Trophoblast cell (in vitro differentiated cells and primary cell): ENCODE measurements around the gene MRFAP1.

Source experiments
- DNase-seq, 2 donors: peaks; one replicate each; pipeline ENCODE4 v3.0.0-alpha.2; 2016
- H2AFZ ChIP-seq: 2 replicates; pipeline ENCODE4 v1.6.1; 2013; ENCODE audit warnings: low read length, moderate library complexity, mild to moderate bottlenecking; ENCODE audit not compliant: insufficient read depth, poor library complexity
- H2AK5ac ChIP-seq: 2 replicates; pipeline ENCODE4 v1.6.1; 2013; ENCODE audit warnings: mild to moderate bottlenecking, low read length
- H2BK120ac ChIP-seq: 2 replicates; pipeline ENCODE4 v1.6.1; 2013; ENCODE audit warnings: low read length, mild to moderate bottlenecking, moderate library complexity; ENCODE audit not compliant: insufficient read depth, poor library complexity
- H2BK12ac ChIP-seq: 2 replicates; pipeline ENCODE4 v1.6.1; 2013; ENCODE audit warnings: mild to moderate bottlenecking, low read length, moderate library complexity
- H2BK5ac ChIP-seq: 2 replicates; pipeline ENCODE4 v1.6.1; 2013; ENCODE audit warnings: low read length, low read depth, moderate library complexity, mild to moderate bottlenecking; ENCODE audit not compliant: poor library complexity
- H3K14ac ChIP-seq: 2 replicates; pipeline ENCODE4 v1.6.1; 2013; ENCODE audit warnings: mild to moderate bottlenecking, low read length
- H3K18ac ChIP-seq: 2 replicates; pipeline ENCODE4 v1.6.1; 2013; ENCODE audit warnings: mild to moderate bottlenecking, low read length
- H3K23ac ChIP-seq: 2 replicates; pipeline ENCODE4 v1.6.1; 2013; ENCODE audit warnings: low read length
- H3K27ac ChIP-seq: 2 replicates; pipeline ENCODE4 v1.5.1; 2013; ENCODE audit warnings: low read depth, mild to moderate bottlenecking, inconsistent platforms, low read length, moderate library complexity
- H3K27me3 ChIP-seq: 2 replicates; pipeline ENCODE4 v1.6.1; 2013; ENCODE audit warnings: inconsistent platforms, mild to moderate bottlenecking, low read length, moderate library complexity; ENCODE audit not compliant: insufficient read depth
- H3K36me3 ChIP-seq, 2 experiments: 1 replicate in 1 of 2; 2 replicates in 1 of 2; pipeline ENCODE4 v1.6.1; 2013; ENCODE audit warnings: low read length in 2 of 2, mild to moderate bottlenecking in 2 of 2, moderate library complexity in 1 of 2; ENCODE audit not compliant: insufficient read depth in 2 of 2, control insufficient read depth in 1 of 2
- H3K4ac ChIP-seq: 2 replicates; pipeline ENCODE4 v1.6.1; 2013; ENCODE audit warnings: low read depth, mild to moderate bottlenecking, low read length, moderate library complexity
- H3K4me1 ChIP-seq, 2 experiments: 1 replicate in 1 of 2; 2 replicates in 1 of 2; pipeline ENCODE4 v1.6.1; 2013; ENCODE audit warnings: low read length in 2 of 2, mild to moderate bottlenecking in 2 of 2, moderate library complexity in 1 of 2; ENCODE audit not compliant: insufficient read depth in 2 of 2, control insufficient read depth in 1 of 2
- H3K4me2 ChIP-seq: 2 replicates; pipeline ENCODE4 v1.6.1; 2013; ENCODE audit warnings: inconsistent platforms, mild to moderate bottlenecking, low read length, moderate library complexity
- H3K4me3 ChIP-seq: 2 replicates; pipeline ENCODE4 v1.5.1; 2013; ENCODE audit warnings: mild to moderate bottlenecking, low read depth, low read length, inconsistent platforms
- H3K79me1 ChIP-seq: one replicate; pipeline ENCODE4 v1.6.1; 2013; ENCODE audit warnings: low read length
- H3K79me2 ChIP-seq: 2 replicates; pipeline ENCODE4 v1.6.1; 2013; ENCODE audit warnings: low read length, mild to moderate bottlenecking; ENCODE audit not compliant: control insufficient read depth, insufficient read depth, poor library complexity
- H3K9ac ChIP-seq: 2 replicates; pipeline ENCODE4 v1.6.1; 2013; ENCODE audit warnings: mild to moderate bottlenecking, low read length
- H3K9me3 ChIP-seq: 2 replicates; pipeline ENCODE4 v1.6.1; 2013; ENCODE audit warnings: low read depth, mild to moderate bottlenecking, control low read depth, inconsistent platforms, low read length; ENCODE audit not compliant: insufficient read depth
- H4K12ac ChIP-seq: 2 replicates; pipeline ENCODE4 v1.6.1; 2013; ENCODE audit warnings: low read depth, mild to moderate bottlenecking, low read length, moderate library complexity
- H4K8ac ChIP-seq: 2 replicates; pipeline ENCODE4 v1.6.1; 2013; ENCODE audit warnings: low read depth, mild to moderate bottlenecking, low read length, moderate library complexity
- H4K91ac ChIP-seq: one replicate; pipeline ENCODE4 v1.6.1; 2013; ENCODE audit warnings: low read depth, mild to moderate bottlenecking, low read length, moderate library complexity
- WGBS: extraction: QIAGEN DNeasy Blood & Tissue Kit; methylation state at CpG from one replicate; pipeline ENCODE4 v1.1.7; 2013; ENCODE audit warnings: missing lambda C conversion rate; ENCODE audit not compliant: insufficient read length, insufficient coverage; ENCODE audit errors: extremely low coverage; 5-methylcytosine and 5-hydroxymethylcytosine counted together

The MRFAP1 gene

DNA sequence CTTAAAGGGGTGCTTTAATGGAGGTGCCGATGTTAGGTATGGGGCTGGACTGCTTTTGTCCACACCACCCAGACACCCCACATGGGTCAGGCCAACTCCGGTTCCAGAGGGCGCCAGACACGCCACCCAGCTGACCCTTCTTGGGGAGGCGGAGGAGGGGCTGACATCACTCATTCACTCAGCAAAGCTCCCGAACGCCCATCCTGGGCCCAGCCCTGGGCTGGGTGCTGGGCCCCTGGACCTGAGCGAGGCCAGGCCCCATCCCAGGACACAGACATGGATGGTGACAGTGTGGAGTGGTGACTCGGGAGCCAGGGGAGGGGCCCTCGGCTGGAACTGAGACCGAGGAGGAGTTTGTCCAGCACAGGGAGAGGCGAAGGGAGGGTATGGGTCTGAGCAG is 37.4 kb upstream of the MRFAP1 start:
- Histone ChIP-seq H4K8ac (no peak overlapping the region), H2BK12ac (no peak overlapping the region)

DNA sequence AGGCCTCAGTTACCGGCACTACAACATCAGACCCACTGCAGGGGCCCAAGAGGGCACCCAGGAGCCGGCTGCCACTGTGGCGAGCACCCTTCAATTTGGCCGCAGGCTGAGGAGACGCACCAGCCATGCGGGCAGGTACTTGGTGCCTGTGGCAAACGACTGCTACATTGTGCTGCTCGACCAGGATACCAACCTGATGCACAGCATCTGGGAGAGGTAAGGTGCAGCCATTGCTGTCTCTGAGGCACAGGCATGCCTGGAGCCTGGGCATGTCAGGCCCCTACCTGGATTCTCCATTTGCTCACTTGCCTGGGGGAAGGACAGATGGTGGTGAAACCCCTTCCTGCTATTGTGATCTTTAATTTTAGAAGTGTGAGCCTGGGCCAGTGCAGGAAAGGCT is 35.4 kb upstream of the MRFAP1 start:
- Histone ChIP-seq H3K79me2 (no peaks in the 10 kb centered on the region), H2BK120ac (no peak overlapping the region), H3K23ac (no peak overlapping the region), H3K4ac (no peak overlapping the region), H3K4me1 (no peaks in the 10 kb centered on the region), H3K9ac (no peak overlapping the region), H4K12ac (no peak overlapping the region), H2AFZ (no peak overlapping the region), H2BK5ac (no peak overlapping the region), H2AK5ac (no peak overlapping the region), H3K18ac (no peak overlapping the region), H3K4me3 (no peak overlapping the region), H3K36me3 (peaks cover 17 to 19% of the 10 kb centered on the region in 2 experiments), H4K91ac (no peak overlapping the region), H3K27me3 (no peaks in the 10 kb centered on the region), H2BK12ac (no peak overlapping the region), H4K8ac (no peak overlapping the region), H3K9me3 (peaks cover 7% of the 10 kb centered on the region), H3K14ac (no peak overlapping the region), H3K27ac (no peak overlapping the region), H3K79me1 (no peaks in the 10 kb centered on the region), H3K4me2 (no peak overlapping the region)
- no CpG with 5 or more reads among the region's 8 CpGs for WGBS
- no peak for DNase-seq

More for the DNA sequence above, 37.4 kb upstream of the MRFAP1 start:
- H2BK120ac ChIP-seq, result no peak overlapping the region
- H3K18ac ChIP-seq, result no peak overlapping the region
- no peak overlapping the region for H2BK5ac ChIP-seq
- no peak overlapping the region for H3K14ac ChIP-seq
- no peak overlapping the region for H3K27ac ChIP-seq
- H4K91ac ChIP-seq, result no peak overlapping the region
- H2AK5ac ChIP-seq, result no peak overlapping the region
- H3K9me3 ChIP-seq, result peaks cover 7% of the 10 kb centered on the region
- no peaks in the 10 kb centered on the region for H3K79me2 ChIP-seq
- no peaks in the 10 kb centered on the region for H3K27me3 ChIP-seq
- no peaks in the 10 kb centered on the region for H3K4me1 ChIP-seq
- peaks cover 10 to 13% of the 10 kb centered on the region in 2 experiments for H3K36me3 ChIP-seq
- no peak overlapping the region for H2AFZ ChIP-seq
- H3K4me3 ChIP-seq, result no peak overlapping the region
- no peaks in the 10 kb centered on the region for H3K79me1 ChIP-seq
- no peak overlapping the region for H3K9ac ChIP-seq
- WGBS, result no CpG with 5 or more reads among the region's 12 CpGs
- H3K23ac ChIP-seq, result no peak overlapping the region
- H3K4ac ChIP-seq, result no peak overlapping the region
- no peak overlapping the region for H4K12ac ChIP-seq
- no peak for DNase-seq
- no peak overlapping the region for H3K4me2 ChIP-seq

DNA sequence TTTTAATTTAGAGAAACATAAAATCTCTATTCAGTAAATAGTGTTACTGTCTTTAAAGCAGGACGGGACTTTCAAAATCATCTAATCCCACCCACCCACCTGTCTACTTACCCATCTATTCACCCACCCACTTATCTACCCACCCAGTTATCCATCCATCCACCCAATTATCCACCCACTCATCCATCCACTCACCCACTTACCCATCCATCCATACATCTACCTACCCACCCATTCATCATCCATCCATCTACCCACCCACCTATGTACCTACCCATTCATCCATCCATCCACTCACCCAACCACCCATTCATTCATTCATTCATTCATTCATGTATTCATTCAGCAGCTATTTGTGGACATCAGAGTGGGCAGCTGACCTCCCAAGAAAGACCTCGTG is 34.9 kb upstream of the MRFAP1 start:
- H2AK5ac ChIP-seq, result no peak overlapping the region
- peaks cover 9% of the 10 kb centered on the region for H3K9me3 ChIP-seq
- no peak overlapping the region for H3K9ac ChIP-seq
- H2BK12ac ChIP-seq, result no peak overlapping the region
- H3K27ac ChIP-seq, result no peak overlapping the region
- no peaks in the 10 kb centered on the region for H3K79me2 ChIP-seq
- no peak overlapping the region for H3K4me2 ChIP-seq
- no peak overlapping the region for H4K91ac ChIP-seq
- H3K4me1 ChIP-seq, result no peaks in the 10 kb centered on the region
- no peak overlapping the region for H2AFZ ChIP-seq
- H3K4ac ChIP-seq, result no peak overlapping the region
- no peak overlapping the region for H3K23ac ChIP-seq
- H3K36me3 ChIP-seq, result peaks cover 16 to 19% of the 10 kb centered on the region in 2 experiments
- no peak for DNase-seq
- no peak overlapping the region for H3K14ac ChIP-seq
- H2BK5ac ChIP-seq, result no peak overlapping the region
- H2BK120ac ChIP-seq, result no peak overlapping the region
- no CpG with 5 or more reads among the region's 2 CpGs for WGBS
- H3K18ac ChIP-seq, result no peak overlapping the region
- H3K79me1 ChIP-seq, result no peaks in the 10 kb centered on the region
- H3K27me3 ChIP-seq, result no peaks in the 10 kb centered on the region
- no peak overlapping the region for H4K12ac ChIP-seq
- no peak overlapping the region for H3K4me3 ChIP-seq
- H4K8ac ChIP-seq, result no peak overlapping the region

DNA sequence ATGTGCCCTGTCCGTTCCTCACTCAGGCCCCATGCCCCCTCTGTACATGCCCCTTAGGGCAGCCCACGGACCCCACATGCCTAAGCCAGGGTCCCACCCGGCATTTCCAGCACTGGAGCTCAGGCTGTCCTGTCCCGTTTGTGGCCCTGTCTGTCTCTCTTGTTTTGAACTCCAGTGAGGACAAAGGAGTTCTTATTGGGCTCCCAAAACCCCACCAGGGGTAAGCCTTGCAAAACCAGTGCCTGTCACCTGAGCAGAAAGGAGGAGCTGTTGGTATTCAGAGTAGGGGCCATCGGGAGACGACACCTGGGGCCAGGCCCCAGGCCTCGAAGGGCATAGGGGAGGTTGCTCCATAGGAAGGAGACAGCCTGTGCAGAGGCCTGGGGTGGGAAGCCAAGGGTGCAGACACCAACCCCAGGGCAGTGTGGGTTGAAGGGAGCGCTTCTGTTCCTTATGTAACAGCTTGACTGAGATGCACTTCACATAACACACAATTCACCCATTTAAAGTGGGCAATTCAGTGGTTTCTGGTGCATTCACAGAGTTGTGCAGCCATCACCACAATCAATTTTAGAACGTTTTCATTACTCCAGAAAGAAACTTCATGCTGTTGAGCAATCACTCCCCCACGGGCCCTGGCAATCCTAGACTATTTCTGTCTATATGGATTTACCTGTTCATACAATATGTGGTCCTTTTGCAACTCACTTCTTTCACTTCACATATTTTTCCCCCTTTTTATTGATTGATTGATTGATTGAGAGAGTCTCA is 33.8 kb upstream of the MRFAP1 start:
- Histone ChIP-seq H3K4me3 (no peak overlapping the region), H3K27ac (no peak overlapping the region), H3K27me3 (no peaks in the 10 kb centered on the region), H3K4ac (no peak overlapping the region), H3K18ac (no peak overlapping the region), H2AK5ac (no peak overlapping the region), H3K9ac (no peak overlapping the region), H3K36me3 (peaks cover 20 to 27% of the 10 kb centered on the region in 2 experiments), H3K4me1 (no peaks in the 10 kb centered on the region), H3K14ac (no peak overlapping the region), H3K9me3 (peaks cover 10% of the 10 kb centered on the region), H4K91ac (no peak overlapping the region), H3K79me2 (no peaks in the 10 kb centered on the region), H4K8ac (no peak overlapping the region), H2BK12ac (no peak overlapping the region), H3K4me2 (no peak overlapping the region), H2BK120ac (no peak overlapping the region), H2AFZ (no peak overlapping the region), H4K12ac (no peak overlapping the region), H2BK5ac (no peak overlapping the region), H3K23ac (no peak overlapping the region), H3K79me1 (no peaks in the 10 kb centered on the region)
- no CpG with 5 or more reads among the region's 10 CpGs for WGBS
- DNase-seq, result peak; percentile 24 to 60
